HEK293 (cell line): ENCODE data around the gene RNF113A.

Source experiments
- CTCF ChIA-PET: fragments of 350-600 bp; formaldehyde crosslinking; extraction: SDS; loops from one replicate; lab custom pipeline; 2021; ENCODE audit warnings: antibody characterized with exemption; lab: Yijun Ruan, JAX
- POLR2A ChIA-PET: fragments of 300-600 bp; formaldehyde crosslinking; extraction: SDS; loops from one replicate; lab custom pipeline; 2020; ENCODE audit warnings: antibody characterized with exemption, inconsistent platforms; lab: Yijun Ruan, JAX
- H3K27ac ChIP-seq: fragments of 200-500 bp; sonication (Bioruptor generic); 2 replicates; pipeline ENCODE4 v1.5.1; 2014; ENCODE audit warnings: low read depth, low read length, control low read depth, inconsistent platforms; ENCODE audit errors: extremely low read depth
- H3K36me3 ChIP-seq, 2 experiments: fragments of 200-500 bp in 1 of 2; sonication (Bioruptor generic) in 1 of 2; 1 replicate in 1 of 2; 2 replicates in 1 of 2; pipeline ENCODE4 v1.5.1; 2014 to 2017; ENCODE audit warnings: inconsistent platforms in 2 of 2, low read length in 2 of 2; ENCODE audit not compliant: control insufficient read depth in 2 of 2, insufficient read depth in 1 of 2
- H3K4me1 ChIP-seq: fragments of 200-500 bp; sonication (Bioruptor generic); 2 replicates; pipeline ENCODE4 v1.5.1; 2014; ENCODE audit warnings: mild to moderate bottlenecking, low read length, inconsistent platforms; ENCODE audit not compliant: control insufficient read depth, insufficient read depth
- H3K4me3 ChIP-seq: 2 replicates; pipeline ENCODE4 v1.5.1; 2011; ENCODE audit warnings: low read depth, mild to moderate bottlenecking, control low read depth, low read length, moderate library complexity
- H3K9me3 ChIP-seq: fragments of 200-500 bp; sonication (Bioruptor generic); 2 replicates; pipeline ENCODE4 v1.5.1; 2014; ENCODE audit warnings: low read depth, low read length, inconsistent platforms; ENCODE audit not compliant: control insufficient read depth, insufficient read depth
- FEZF1 ChIP-seq: fragments of 450-650 bp; formaldehyde crosslinking; IDR thresholded peaks from 2 replicates; pipeline ENCODE4 v1.5.1; 2016; ENCODE audit warnings: missing biosample characterization, missing genetic modification characterization
- MZF1 ChIP-seq: fragments of 450-650 bp; formaldehyde crosslinking; IDR thresholded peaks from 2 replicates; pipeline ENCODE4 v1.5.1; 2017; ENCODE audit warnings: missing biosample characterization, missing genetic modification characterization, borderline replicate concordance
- OSR2 ChIP-seq: fragments of 450-650 bp; formaldehyde crosslinking; IDR thresholded peaks from 2 replicates; pipeline ENCODE4 v1.5.1; 2016; ENCODE audit warnings: missing biosample characterization, missing genetic modification characterization
- PRDM10 ChIP-seq: fragments of 450-650 bp; formaldehyde crosslinking; IDR thresholded peaks from 2 replicates; pipeline ENCODE4 v1.5.1; 2016; ENCODE audit warnings: missing biosample characterization, missing genetic modification characterization
- ZBTB8A ChIP-seq: fragments of 450-650 bp; formaldehyde crosslinking; IDR thresholded peaks from 2 replicates; pipeline ENCODE4 v1.5.1; 2016; ENCODE audit warnings: missing biosample characterization, missing genetic modification characterization
- ZEB2 ChIP-seq: fragments of 450-650 bp; formaldehyde crosslinking; IDR thresholded peaks from 2 replicates; pipeline ENCODE4 v1.5.1; 2016; ENCODE audit warnings: missing biosample characterization, missing genetic modification characterization
- ZFP69B ChIP-seq: fragments of 450-650 bp; formaldehyde crosslinking; IDR thresholded peaks from 2 replicates; pipeline ENCODE4 v1.5.1; 2016; ENCODE audit warnings: missing biosample characterization, missing genetic modification characterization
- ZNF10 ChIP-seq: fragments of 450-650 bp; formaldehyde crosslinking; IDR thresholded peaks from 2 replicates; pipeline ENCODE4 v1.5.1; 2017; ENCODE audit warnings: missing biosample characterization, missing genetic modification characterization
- ZNF132 ChIP-seq: fragments of 450-650 bp; formaldehyde crosslinking; IDR thresholded peaks from 2 replicates; pipeline ENCODE4 v1.5.1; 2017; ENCODE audit warnings: missing biosample characterization, missing genetic modification characterization, borderline replicate concordance
- ZNF148 ChIP-seq: fragments of 450-650 bp; formaldehyde crosslinking; IDR thresholded peaks from 2 replicates; pipeline ENCODE4 v1.5.0; 2017; ENCODE audit warnings: missing biosample characterization, missing genetic modification characterization, borderline replicate concordance
- ZNF157 ChIP-seq: fragments of 450-650 bp; formaldehyde crosslinking; IDR thresholded peaks from 2 replicates; pipeline ENCODE4 v1.5.1; 2016; ENCODE audit warnings: missing biosample characterization, missing genetic modification characterization
- ZNF19 ChIP-seq: fragments of 450-650 bp; formaldehyde crosslinking; IDR thresholded peaks from 2 replicates; pipeline ENCODE4; 2016; ENCODE audit warnings: missing biosample characterization, missing genetic modification characterization, low read depth
- ZNF211 ChIP-seq: fragments of 450-650 bp; formaldehyde crosslinking; IDR thresholded peaks from 2 replicates; pipeline ENCODE4 v1.5.1; 2016; ENCODE audit warnings: low read depth, missing biosample characterization, missing genetic modification characterization
- ZNF266 ChIP-seq: fragments of 450-650 bp; formaldehyde crosslinking; IDR thresholded peaks from 2 replicates; pipeline ENCODE4 v1.5.1; 2016; ENCODE audit warnings: missing biosample characterization, missing genetic modification characterization, low read depth
- ZNF350 ChIP-seq: fragments of 450-650 bp; formaldehyde crosslinking; IDR thresholded peaks from 2 replicates; pipeline ENCODE4 v1.5.0; 2017; ENCODE audit warnings: missing biosample characterization, mild to moderate bottlenecking, missing genetic modification characterization
- ZNF362 ChIP-seq: fragments of 450-650 bp; formaldehyde crosslinking; IDR thresholded peaks from 2 replicates; pipeline ENCODE4 v1.5.1; 2016; ENCODE audit warnings: missing biosample characterization, missing genetic modification characterization
- ZNF426 ChIP-seq: fragments of 450-650 bp; formaldehyde crosslinking; IDR thresholded peaks from 2 replicates; pipeline ENCODE4 v1.5.1; 2017; ENCODE audit warnings: missing biosample characterization, missing genetic modification characterization, mild to moderate bottlenecking, inconsistent platforms, moderate library complexity
- ZNF473 ChIP-seq: fragments of 450-650 bp; formaldehyde crosslinking; IDR thresholded peaks from 2 replicates; pipeline ENCODE4 v1.5.1; 2017; ENCODE audit warnings: missing biosample characterization, missing genetic modification characterization
- ZNF48 ChIP-seq: fragments of 450-650 bp; formaldehyde crosslinking; IDR thresholded peaks from 2 replicates; pipeline ENCODE4 v1.5.1; 2016; ENCODE audit warnings: missing biosample characterization, missing genetic modification characterization
- ZNF521 ChIP-seq: fragments of 450-650 bp; formaldehyde crosslinking; IDR thresholded peaks from 2 replicates; pipeline ENCODE4 v1.5.1; 2017; ENCODE audit warnings: missing biosample characterization, mild to moderate bottlenecking, missing genetic modification characterization
- ZNF530 ChIP-seq: fragments of 450-650 bp; formaldehyde crosslinking; IDR thresholded peaks from 2 replicates; pipeline ENCODE4 v1.5.1; 2016; ENCODE audit warnings: low read depth, missing biosample characterization, missing genetic modification characterization
- ZNF544 ChIP-seq: fragments of 450-650 bp; formaldehyde crosslinking; IDR thresholded peaks from 2 replicates; pipeline ENCODE4 v1.5.0; 2017; ENCODE audit warnings: missing biosample characterization, missing genetic modification characterization
- ZNF560 ChIP-seq: fragments of 450-650 bp; formaldehyde crosslinking; IDR thresholded peaks from 2 replicates; pipeline ENCODE4 v1.5.1; 2017; ENCODE audit warnings: missing biosample characterization, missing genetic modification characterization, borderline replicate concordance
- ZNF571 ChIP-seq: fragments of 450-650 bp; formaldehyde crosslinking; IDR thresholded peaks from 2 replicates; pipeline ENCODE4 v1.5.0; 2017; ENCODE audit warnings: missing biosample characterization, missing genetic modification characterization
- ZNF623 ChIP-seq: fragments of 450-650 bp; formaldehyde crosslinking; IDR thresholded peaks from 2 replicates; pipeline ENCODE4 v1.5.1; 2016; ENCODE audit warnings: missing biosample characterization, missing genetic modification characterization
- ZNF626 ChIP-seq: fragments of 450-650 bp; sonication (Bioruptor Pico); formaldehyde crosslinking; IDR thresholded peaks from 2 replicates; pipeline ENCODE4 v1.5.1; 2018; ENCODE audit warnings: missing biosample characterization, missing genetic modification characterization, inconsistent platforms
- ZNF747 ChIP-seq: fragments of 450-650 bp; formaldehyde crosslinking; IDR thresholded peaks from 2 replicates; pipeline ENCODE4 v1.5.1; 2016; ENCODE audit warnings: missing biosample characterization, missing genetic modification characterization
- ZNF768 ChIP-seq: fragments of 450-650 bp; formaldehyde crosslinking; IDR thresholded peaks from 2 replicates; pipeline ENCODE4 v1.5.1; 2018; ENCODE audit warnings: missing biosample characterization, mild to moderate bottlenecking, missing genetic modification characterization
- ZSCAN30 ChIP-seq: fragments of 450-650 bp; IDR thresholded peaks from 2 replicates; pipeline ENCODE4 v1.5.1; 2018; ENCODE audit warnings: missing biosample characterization, mild to moderate bottlenecking, missing genetic modification characterization, moderate library complexity

RNF113A gene

GRCh38 chrX:119919835-119920585 lies 48.5 kb upstream of the RNF113A start (continued):
- TF ChIP-seq ZEB2 (tag by site-specific recombination): no peak
- TF ChIP-seq ZNF48 (tag by site-specific recombination): no peak
- TF ChIP-seq ZNF148 (tag by site-specific recombination): no peak
- TF ChIP-seq ZBTB8A (tag by site-specific recombination): no peak
- no peak for TF ChIP-seq FEZF1 (tag by site-specific recombination)
- no peak for TF ChIP-seq ZNF626
- no peak for TF ChIP-seq PRDM10 (tag by site-specific recombination)
- TF ChIP-seq ZNF747: no peak
- no peak for TF ChIP-seq ZNF211
- no peak for TF ChIP-seq ZNF571 (tag by site-specific recombination)
- no peak for TF ChIP-seq ZNF544 (tag by site-specific recombination)
- no peak for TF ChIP-seq ZNF560

DNA sequence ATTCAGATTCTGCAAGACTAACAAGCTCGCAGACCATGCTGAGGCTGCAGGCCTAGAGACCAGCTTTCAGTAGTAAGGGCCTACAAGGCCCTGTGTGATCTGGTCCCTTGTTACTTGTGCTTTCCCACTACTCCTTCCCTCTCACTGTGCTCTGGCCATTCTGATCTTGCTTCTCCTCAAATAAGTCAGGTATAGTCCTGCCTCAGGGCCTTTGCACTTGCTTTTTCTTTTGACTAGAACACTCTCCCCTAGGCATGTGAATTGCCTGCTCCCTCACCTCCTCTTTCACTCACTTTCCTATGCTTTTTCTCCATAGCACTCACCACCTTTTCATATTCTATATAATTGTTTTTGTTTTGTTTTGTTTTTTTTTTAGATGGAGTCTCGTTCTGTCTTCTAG lies 46.3 kb upstream of the RNF113A start:
- Histone ChIP-seq H3K36me3 (peaks cover 0 to 3% of the 10 kb centered on the region in 2 experiments; a peak in 1 of 3 replicates), H3K4me3 (no peak overlapping the region), H3K4me1 (no peaks in the 10 kb centered on the region), H3K9me3 (no peaks in the 10 kb centered on the region), H3K27ac (no peak overlapping the region)
- ChIA-PET CTCF (interaction anchor here (0.6 kb wide), 1 partner anchor 402 kb away, joined by 4 read pairs; no protein-coding TSS in a partner anchor), POLR2A (no interaction called here)
- TF ChIP-seq ZNF350 (tag by site-specific recombination): no peak
- TF ChIP-seq ZNF768 (tag by site-specific recombination): no peak
- TF ChIP-seq OSR2 (tag by site-specific recombination): no peak
- peak; percentile 93 for TF ChIP-seq ZNF623 (tag by site-specific recombination)
- TF ChIP-seq ZNF10: no peak
- no peak for TF ChIP-seq ZNF426

- Histone ChIP-seq H3K36me3 (no peaks in the 10 kb centered on the region), H3K9me3 (no peaks in the 10 kb centered on the region), H3K4me1 (no peaks in the 10 kb centered on the region), H3K4me3 (no peak overlapping the region), H3K27ac (no peak overlapping the region)
- ChIA-PET POLR2A (no interaction called here), CTCF (no interaction called here)
- TF ChIP-seq ZEB2 (tag by site-specific recombination) (no peak), ZNF362 (tag by site-specific recombination) (no peak), ZNF266 (no peak), ZFP69B (tag by site-specific recombination) (no peak), ZSCAN30 (tag by site-specific recombination) (no peak), ZNF521 (tag by site-specific recombination) (no peak), ZNF19 (no peak), ZNF530 (tag by site-specific recombination) (no peak), ZNF473 (tag by site-specific recombination) (no peak), MZF1 (tag by site-specific recombination) (no peak), ZNF132 (tag by site-specific recombination) (no peak), ZNF768 (tag by site-specific recombination) (no peak), ZNF157 (no peak)
Observed at GRCh38 chrX:119916310-119916709, 44.8 kb upstream of the RNF113A start.
